ELF-1 (cell line): Measurements from ENCODE around the gene DHRS7B.
"Not testable (repeated sequence)": the region's sequence is repeated elsewhere in the genome, so short reads cannot be mapped to it uniquely, and the experiment has no call there.

Experiments
- DNase-seq: peaks from one replicate; pipeline ENCODE4 v3.0.0-alpha.2; 2016; ENCODE audit warnings: low read depth, low spot score

Gene DHRS7B

DNA sequence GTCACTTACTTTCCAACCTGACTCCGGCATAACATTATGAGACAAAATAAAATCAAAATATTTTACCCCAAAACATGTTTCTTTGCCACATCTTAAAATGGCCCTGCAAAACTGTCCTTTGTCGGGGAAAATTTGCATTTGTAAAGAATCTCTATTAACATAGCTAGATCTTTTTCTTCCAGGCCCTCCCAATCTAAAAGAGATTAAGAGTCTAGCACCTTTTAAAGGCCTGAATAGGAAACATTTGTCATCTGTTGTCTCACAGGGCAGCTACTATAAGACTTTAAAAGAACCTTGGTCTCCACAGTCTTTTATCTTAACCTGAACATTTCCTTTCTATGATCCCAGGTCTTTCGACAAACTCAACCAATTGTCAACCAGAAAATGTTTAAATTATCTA is 18.1 kb upstream of the DHRS7B start:
- no peak for DNase-seq

DNA sequence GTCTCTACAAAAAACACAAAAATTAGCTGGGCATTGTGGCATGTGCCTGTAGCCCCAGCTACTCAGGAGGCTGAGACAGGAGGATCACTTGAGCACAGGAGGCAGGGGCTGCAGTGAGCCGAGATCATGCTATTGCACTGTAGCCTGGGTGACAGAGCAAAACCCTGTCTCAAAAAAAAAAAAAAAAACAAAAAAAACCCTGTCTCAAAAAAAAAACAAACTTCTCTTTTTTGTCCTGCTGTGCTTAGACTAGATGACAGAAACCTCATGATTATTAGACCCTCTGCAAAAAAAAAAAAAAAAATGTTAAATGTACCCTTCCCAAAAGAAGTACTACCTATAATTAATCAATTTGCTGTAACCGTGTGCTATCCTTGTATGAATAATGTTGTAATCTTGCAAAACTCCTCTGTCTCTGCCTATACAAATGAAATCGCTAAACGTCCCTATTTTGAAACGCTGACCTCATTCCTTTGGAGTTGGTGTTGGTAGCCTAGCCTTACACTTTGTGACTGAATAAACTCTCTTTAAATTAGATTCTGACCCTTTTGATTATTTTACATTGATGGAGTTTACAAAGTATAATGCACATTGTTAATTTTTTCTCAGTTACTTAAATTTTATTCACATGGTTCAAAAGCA is 13.6 kb upstream of the DHRS7B start:
- DNase-seq, result no peak

DNA sequence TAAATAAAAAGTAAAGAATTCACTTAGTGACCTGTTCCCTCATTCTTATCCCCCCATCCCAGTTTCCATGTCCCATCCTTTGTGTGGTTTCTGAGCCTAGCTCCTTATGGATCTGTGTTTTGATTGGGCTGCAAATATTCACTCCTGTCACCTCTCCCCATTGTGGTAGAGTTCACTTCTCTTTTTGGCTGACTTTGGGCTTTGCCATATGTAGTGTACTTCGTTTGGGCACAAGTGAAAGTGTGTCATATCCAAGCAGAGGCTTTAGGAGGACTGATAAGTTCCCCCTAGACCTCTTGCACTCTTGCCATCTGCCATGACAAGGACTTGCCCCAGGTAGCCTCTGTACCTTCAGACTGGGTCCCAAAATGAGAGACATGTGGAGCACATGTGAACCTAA is 13.0 kb upstream of the DHRS7B start:
- DNase-seq, result no peak

DNA sequence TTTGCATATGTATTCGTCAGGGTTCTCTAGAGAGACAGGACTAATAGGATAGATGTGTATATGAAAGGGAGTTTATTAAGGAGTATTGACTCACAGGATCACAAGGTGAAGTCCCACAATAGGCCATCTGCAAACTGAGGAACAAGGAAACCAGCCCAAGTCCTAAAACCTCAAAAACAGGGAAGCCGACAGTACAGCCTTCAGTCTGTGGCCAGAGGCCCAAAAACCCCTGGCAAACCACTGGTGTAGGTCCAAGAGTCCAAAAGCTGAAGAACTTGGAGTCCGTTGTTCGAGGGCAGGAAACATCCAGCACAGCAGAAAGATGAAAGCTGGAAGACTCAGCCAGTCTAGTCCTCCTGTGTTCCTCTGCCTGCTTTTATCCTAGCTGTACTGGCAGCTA is 12.0 kb upstream of the DHRS7B start:
- not testable (repeated sequence) for DNase-seq

DNA sequence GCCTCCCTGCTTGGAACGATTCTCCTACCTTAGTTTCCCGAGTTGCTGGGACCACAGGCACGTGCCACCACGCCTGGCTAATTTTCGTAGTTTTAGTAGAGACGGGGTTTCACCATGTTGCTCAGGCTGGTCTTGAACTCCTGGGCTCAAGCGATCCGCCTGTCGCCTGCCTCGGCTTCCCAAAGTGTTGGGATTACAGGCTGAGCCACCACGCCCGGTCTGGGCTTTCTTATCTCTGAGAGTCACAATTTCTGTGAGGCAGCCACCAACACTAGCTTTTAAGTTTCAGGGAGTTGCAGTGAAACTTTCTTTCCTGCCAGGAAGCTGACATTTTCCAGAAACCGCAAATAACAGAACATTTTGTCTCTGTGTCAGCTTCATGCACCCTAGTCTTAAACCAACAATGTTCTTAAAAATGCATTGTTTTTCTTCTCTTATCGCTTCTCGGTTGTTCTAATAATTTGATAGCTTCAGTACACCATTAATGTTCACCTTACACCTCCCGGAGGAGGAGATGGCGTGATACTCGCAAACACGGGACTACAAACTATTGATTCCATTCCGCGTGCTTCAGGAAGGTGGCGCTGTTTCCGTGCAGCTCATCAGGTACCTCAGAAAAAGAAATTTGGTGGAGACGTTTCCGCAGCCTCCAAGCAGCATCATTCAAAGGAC is 7.4 kb upstream of the DHRS7B start:
- DNase-seq, result peak; percentile 75

DNA sequence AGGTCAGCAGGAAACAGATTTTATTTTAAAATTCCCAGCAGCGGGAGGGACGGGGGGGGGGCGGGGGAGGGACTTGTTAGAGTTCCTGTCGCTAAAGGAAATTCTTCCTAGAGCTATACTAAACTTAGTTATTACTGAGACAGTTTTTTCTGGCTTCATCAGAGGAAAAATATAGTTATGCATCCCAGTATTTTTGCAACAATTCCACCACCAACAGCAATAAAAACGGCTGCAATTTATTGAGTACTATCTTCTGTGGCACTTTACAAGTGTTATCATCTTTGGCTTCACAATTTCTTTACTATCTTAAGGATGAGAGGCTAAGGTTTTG is 6.9 kb upstream of the DHRS7B start:
- DNase-seq, result no peak

DNA sequence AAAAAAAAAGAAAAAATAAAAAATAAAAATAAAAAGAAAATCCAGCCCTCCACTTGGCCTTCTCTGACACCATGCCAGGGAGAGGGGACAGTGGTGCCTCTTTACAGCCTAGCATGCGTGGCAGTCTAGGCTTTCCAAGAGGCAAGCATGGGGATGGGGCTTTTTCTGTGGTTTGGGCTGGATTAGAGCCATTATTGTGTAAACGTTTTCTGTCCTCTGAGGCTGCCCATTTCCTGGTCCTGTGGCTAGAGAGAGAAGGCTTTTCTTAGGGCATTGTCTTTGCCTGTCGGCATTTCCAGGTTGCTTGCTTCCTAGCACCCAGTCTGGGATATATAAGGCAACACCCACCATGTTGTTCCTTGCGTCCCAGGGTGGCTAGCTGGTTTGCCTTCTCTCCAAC is 2.7 kb upstream of the DHRS7B start:
- DNase-seq, result no peak

DNA sequence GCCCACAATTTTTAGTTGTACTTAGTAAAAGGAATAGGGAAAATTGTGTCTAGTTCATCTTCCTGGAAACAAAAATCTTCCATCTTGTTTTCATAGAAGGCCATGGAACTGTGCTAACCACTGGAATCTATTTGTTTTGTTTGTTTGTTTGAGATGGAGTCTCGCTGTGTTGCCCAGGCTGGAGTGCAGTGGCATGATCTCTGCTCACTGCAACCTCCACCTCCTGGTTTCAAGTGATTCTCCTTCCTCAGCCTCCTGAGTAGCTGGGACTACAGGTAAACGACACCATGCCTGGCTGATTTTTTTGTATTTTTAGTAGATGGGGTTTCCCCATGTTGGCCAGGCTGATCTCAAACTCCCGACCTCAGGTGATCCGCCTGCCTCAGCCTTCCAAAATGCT is 2.2 kb upstream of the DHRS7B start:
- DNase-seq, result not testable (repeated sequence)

DNA sequence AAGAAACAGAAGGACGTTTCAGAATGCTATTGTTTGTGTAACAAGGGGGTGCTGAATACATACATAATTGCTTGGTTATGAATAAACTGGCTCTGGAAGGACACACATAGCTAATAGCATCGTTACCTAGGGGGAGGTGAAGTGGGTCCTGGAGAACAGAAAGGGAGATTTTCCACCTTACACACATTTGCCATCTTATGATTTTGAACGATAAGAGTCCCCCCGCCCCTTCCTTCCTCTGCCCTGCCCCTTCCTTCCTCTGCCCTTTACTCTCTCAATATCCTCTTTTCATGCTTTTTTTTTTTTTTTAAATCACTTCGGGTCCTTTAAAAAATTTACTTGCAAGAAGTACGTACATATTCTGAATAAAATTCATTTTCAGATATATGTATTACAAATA is 902 bp upstream of the DHRS7B start:
- DNase-seq, result no peak

DNA sequence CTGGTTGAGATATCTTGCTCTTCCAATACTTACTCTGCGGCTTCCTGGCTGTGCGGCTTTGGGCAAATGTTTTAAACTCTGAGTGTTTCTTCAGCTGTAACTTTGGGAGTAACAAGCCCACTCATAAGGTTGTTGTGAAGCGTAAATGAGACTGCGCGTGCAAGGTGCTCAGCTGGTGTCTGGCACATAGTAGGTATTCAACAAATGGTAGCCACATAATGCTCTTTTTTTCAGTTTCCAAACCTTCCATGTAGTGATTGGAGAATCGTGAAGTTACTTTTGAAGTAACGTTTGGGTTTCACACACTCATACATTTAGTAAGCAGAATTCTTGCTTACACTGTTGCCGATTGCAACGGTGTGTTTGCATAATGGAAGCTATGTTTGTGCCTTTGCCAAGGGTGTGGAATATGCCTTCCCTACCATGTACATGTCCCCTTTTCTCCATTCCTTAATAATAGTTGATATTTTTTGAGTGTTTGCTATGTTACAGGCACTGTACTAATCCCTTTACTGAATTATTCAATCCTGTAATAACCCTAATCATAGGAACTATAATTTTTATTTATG is 829 bp downstream of the DHRS7B start:
- DNase-seq, result no peak

DNA sequence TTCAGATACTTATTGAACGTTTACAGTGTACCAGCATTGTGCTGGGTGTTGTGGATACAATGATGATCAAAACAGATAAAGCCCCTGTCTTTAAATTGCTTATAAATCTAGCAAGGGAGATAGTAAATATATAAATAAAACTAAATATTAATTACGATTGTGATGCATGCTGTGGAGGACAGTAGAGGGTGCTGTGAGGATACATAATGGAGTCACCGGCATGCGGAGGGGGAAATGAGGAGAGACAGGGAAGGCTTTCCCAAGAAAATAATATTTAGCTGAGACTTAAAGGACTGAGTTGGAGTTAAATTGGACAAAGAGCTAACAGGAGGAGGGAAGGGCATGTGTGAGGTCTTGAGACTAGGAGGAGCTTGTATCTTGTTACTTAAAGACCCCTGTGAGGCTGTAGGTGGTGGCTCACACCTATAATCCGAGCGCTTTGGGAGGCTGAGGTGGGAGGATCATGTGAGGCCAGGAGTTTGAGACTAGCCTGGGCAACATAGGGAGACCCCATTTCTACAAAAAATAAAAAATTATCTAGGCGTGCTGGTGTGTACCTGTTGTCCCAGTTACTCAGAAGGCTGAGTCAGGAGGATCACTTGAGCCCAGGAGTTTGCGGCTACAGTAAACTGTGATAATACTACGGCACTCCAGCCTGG is 2.4 kb downstream of the DHRS7B start:
- DNase-seq, result no peak

DNA sequence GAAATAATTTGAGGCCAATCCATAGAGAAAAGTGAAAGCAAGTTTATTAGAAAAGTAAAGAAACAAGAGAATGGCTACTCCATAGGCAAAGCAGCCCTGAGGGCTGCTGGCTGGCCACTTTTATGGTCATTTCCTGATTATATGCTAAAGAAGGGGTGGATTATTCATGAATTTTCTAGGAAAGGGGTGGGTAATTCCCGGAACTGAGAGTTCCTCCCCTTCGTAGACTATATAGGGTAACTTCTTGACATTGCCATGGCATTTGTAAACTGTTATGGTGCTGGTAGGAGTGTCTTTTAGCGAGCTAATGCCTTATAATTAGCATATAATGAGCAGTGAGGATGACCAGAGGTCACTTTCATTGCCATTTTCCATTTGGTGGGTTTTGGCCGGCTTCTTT is 4.4 kb downstream of the DHRS7B start:
- DNase-seq, result no peak

DNA sequence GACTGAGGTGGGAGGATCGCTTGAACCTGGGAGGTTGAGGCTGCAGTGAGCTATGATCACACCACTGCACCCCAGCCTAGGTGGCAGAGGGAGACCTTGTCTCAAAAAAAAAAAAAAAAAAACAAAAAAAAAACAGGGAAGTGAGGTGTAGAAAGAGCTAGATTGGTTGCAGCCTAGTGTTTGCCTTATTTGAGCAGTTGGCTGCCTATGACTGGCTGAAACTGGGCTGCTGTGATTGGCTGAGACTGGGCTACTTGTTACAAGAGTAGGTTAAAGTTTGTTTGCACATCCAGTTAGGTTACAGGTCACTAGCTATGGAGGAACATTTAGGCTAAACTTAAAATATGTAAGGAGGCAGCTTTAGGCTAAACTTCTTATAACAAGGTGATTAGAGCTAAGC is 5.7 kb downstream of the DHRS7B start:
- DNase-seq, result no peak

DNA sequence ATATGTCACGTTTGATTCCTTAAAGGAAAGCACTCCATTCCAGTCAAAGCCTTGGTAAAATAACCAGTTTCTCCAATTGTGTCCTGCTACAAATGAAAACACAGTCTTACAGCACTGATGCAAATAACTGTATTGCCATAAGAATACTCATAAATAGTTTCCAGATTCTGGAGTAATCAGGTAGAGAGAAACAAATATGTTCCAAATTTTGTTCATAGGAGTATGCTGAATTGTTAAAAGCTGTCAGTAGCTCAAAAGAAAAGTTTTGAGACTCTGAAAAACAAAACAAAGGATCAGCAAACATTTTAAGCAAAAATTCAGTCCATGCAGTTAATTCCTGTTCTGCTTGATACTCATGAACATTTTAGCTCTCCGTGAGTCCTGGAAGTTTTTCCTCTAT is 7.8 kb downstream of the DHRS7B start:
- DNase-seq, result no peak

DNA sequence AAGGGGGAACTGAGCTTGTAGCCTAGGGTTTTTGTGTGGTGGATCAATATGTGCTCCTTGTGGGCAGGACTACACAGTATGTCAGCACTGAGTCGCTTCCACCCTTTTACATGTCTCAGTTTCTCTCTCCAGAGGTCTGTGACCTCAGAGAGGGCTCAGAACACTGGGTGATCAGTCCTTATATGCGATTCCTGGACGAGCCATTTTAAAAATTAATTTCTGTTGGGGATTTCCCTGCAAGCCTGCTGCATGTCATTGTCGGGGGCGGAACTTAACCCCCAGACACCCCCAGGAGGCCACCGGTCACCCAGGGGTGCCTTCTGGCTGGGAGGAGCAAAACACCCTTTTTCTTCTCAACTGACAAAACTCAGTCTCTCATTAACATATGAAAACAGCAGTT is 14.1 kb downstream of the DHRS7B start:
- DNase-seq, result no peak

DNA sequence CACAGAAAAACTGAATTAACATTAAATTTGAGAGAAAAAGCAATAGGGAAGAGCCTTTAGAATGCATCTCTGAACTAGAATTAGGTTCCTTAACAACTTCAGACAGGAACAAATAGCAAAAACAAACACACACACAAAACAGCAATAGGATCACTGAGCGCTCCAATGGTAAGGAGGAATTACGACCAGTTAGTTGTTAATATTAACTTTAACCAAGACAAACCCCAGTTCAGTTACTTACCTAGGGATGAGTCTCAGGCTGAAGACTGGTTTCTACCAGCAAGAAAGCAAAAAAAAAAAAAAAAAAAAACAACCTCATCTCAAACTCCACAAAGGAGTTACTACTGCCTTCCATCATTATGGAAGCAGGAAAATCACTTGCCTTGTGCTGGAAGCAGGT is 14.6 kb downstream of the DHRS7B start:
- no peak for DNase-seq

DNA sequence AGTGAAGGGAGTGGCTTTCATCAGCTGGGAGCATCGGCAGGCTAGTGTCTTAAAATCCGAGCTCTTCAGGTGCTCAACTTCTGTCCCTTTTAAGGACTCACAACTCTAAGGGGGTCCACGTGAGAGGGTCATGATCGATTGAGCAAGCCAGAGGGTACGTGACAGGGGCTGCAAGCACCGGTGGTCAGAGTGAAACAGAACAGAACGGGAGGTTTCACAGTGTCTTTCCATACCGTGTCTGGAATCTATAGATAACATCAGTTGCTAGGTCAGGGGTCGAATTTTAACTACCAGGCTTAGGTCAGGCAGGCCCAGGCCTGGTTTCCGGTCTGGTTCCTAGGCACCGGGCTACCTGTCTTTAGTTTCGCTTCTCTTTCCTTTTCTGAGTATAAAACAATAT is 15.3 kb downstream of the DHRS7B start:
- peak; percentile 56 for DNase-seq

DNA sequence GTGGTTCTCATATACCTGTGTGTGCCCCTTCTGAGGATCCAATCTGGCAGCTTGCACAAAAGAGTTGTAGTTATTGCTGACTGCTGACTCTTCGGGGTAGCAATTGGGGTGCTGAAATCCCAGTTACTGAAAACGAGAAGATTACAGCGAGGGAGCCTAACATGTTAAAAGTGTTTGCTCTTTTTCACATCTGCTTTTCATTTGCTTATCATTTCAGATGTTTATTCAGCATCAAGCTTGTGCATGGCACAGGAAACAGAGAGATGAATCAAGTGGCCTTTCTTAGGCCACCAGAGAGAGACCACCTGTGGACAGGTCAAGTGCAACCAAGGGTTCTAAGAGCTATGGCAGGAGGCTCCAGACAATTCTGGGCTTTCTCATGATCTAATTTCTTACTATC is 16.9 kb downstream of the DHRS7B start:
- no peak for DNase-seq

DNA sequence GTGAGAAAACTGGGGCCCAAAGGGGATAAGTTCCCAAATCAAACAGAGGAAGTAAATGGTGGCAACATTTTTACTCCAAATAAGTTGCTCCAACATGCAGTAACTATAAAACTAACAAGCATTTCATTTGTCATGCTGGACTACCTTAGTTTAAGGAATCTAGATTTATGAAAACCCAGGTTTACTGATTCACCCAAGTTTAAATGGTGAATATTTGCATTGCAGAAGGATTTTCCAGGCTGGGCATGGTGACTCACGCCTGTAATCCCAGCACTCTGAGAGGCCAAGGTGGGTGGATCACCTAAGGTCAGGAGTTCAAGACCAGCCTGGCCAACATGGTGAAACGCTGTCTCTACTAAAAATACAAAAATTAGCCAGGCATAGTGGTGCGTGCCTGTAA is 17.5 kb downstream of the DHRS7B start:
- DNase-seq, result not testable (repeated sequence)

DNA sequence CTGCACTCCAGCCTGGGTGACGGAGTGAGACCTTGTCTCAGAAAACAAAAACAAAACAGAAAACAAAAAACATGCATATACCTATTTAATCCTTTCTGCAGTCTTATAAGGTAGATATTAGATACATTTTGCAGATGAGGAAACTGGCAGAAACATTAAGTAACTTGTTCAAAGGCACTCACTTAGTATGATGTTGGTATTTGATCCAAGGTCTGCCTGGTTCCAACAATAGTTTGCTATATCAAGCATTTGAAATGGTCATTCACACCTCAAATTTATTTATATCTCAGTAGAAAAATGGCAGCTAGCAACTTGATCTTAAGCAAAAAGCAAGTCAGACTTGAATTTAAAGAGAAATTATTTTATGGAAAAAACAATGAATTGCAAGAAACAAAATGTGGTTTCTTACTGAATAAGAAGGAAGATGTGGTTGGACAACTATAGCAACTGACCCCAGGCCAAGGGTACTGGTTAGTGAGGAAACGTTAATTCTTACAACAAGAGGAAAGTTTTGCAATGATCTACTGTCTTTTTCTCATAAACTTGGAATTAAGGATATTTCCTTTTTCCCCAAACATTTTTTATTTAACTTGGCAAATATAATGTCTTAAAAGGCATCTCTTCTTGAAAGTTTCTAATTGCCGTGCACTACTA is 19.7 kb downstream of the DHRS7B start:
- DNase-seq, result no peak

DNA sequence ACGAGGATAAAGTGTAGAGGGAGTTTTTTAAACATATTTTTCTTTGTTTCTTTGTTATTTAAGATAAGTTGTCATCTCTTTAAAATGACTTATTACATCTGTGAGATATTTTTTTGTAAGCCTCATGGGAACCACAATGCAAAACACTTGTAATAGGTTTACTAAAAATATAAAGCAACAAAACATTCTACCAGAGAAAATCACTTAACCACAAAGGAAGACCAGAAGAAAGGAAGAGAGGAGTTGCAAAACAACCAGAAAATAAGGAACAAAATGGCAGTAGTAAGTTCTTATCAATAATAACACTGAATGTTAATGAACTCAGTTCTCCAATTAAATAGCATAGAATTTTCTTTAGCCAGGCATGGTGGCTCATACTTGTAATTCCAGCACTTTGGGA is 22.9 kb downstream of the DHRS7B start:
- no peak for DNase-seq

DNA sequence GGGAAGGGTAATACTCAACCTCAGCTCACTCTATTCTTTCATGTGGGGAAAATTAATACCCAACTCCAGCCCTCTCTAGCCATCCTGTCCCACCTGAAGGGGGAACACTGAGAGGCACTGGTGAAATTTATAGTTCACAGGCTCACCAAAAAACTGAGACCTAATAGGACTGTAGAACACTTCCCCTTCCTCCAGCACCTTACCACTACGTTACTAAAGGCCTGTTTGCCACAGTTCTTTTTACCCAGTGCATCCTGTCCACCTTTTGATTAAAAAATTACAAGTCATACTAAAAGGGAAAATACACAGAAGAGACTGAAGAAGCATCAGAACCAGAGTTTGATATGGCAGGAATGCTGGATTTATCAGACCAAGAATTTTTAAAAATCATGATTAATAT is 26.0 kb downstream of the DHRS7B start:
- DNase-seq, result no peak
